Endothelial cell of umbilical vein (primary cell): ENCODE data around the gene EDAR. TPM values are rescaled to one million over a fixed set of nuclear protein-coding genes. Genes with fewer than 3 reads are reported as not detected.

Experiments used
- BruUV-seq: library from RNA; stranded (reverse); fragments of 400-500 nt; replicated peaks from 2 replicates; lab custom pipeline; 2021; lab: Mats Ljungman, UMichigan
- CTCF ChIA-PET: fragments of 300-600, 350-600 bp; sonication (Branson Sonifier 250); formaldehyde crosslinking; loops from one replicate; lab custom pipeline; 2021; ENCODE audit warnings: antibody characterized with exemption, inconsistent platforms; lab: Charles Lee
- POLR2A ChIA-PET: fragments of 300-600, 350-600 bp; sonication (Branson Sonifier 250); formaldehyde crosslinking; loops from one replicate; lab custom pipeline; 2021; ENCODE audit warnings: antibody characterized with exemption, inconsistent platforms; lab: Charles Lee
- DNase-seq: peaks from one replicate; pipeline ENCODE4 v3.0.0-alpha.2; 2011; ENCODE audit warnings: low read depth, low spot score
- FAIRE-seq: peaks from 2 replicates; lab custom pipeline; 2011; peaks lifted over from hg19 to GRCh38; lab: Jason Lieb, UNC
- H2AFZ ChIP-seq: 2 replicates; pipeline ENCODE4 v1.6.0; 2012; ENCODE audit warnings: low read depth, low read length, control low read depth, inconsistent platforms
- H3K27ac ChIP-seq: 2 replicates; pipeline ENCODE4 v1.5.1; 2011; ENCODE audit warnings: low read depth, mild to moderate bottlenecking, control low read depth, low read length, moderate library complexity; ENCODE audit not compliant: insufficient read depth
- H3K27me3 ChIP-seq, 2 experiments: 2 replicates each; pipeline versions ENCODE4 v1.6.0 to v1.6.1; 2011; ENCODE audit warnings: low read length in 2 of 2, mixed read lengths in 1 of 2; ENCODE audit not compliant: control insufficient read depth in 2 of 2, insufficient read depth in 2 of 2
- H3K36me3 ChIP-seq, 2 experiments: 2 replicates in 1 of 2; 3 replicates in 1 of 2; pipeline ENCODE4 v1.5.1; 2011; ENCODE audit warnings: low read length in 2 of 2, mild to moderate bottlenecking in 1 of 2, moderate library complexity in 1 of 2; ENCODE audit not compliant: control insufficient read depth in 2 of 2, insufficient read depth in 2 of 2; ENCODE audit errors: extremely low read depth in 1 of 2
- H3K4me1 ChIP-seq: 3 replicates; pipeline ENCODE4 v1.5.1; 2011; ENCODE audit warnings: mild to moderate bottlenecking, low read length; ENCODE audit not compliant: control insufficient read depth, insufficient read depth; ENCODE audit errors: extremely low read depth
- H3K4me2 ChIP-seq: 2 replicates; pipeline ENCODE4 v1.6.1; 2011; ENCODE audit warnings: low read length, control low read depth, mixed read lengths; ENCODE audit not compliant: insufficient read depth
- H3K4me3 ChIP-seq, 3 experiments: fragments of 200-600 bp in 1 of 3; sonication (generic), shearing (Covaris generic) in 1 of 3; replicated peaks in 1 of 3; 2 replicates each; pipeline ENCODE4 v1.5.1; 2011 to 2016; ENCODE audit warnings: control low read depth in 3 of 3, low read length in 3 of 3, mild to moderate bottlenecking in 2 of 3, inconsistent platforms in 1 of 3, low read depth in 1 of 3, moderate library complexity in 1 of 3; ENCODE audit not compliant: insufficient read depth in 1 of 3
- H3K79me2 ChIP-seq: 2 replicates; pipeline ENCODE4 v1.6.0; 2012; ENCODE audit warnings: low read length, inconsistent platforms; ENCODE audit not compliant: control insufficient read depth, insufficient read depth
- H3K9ac ChIP-seq: replicated peaks from 2 replicates; pipeline ENCODE3; 2011; ENCODE audit warnings: low read length, control low read depth; ENCODE audit not compliant: insufficient read depth; ENCODE audit errors: extremely low read depth
- H3K9me1 ChIP-seq: replicated peaks from 3 replicates; pipeline ENCODE4 v1.6.0; 2011; ENCODE audit warnings: mild to moderate bottlenecking, low read length; ENCODE audit not compliant: control insufficient read depth, insufficient read depth; ENCODE audit errors: extremely low read depth
- H3K9me3 ChIP-seq: replicated peaks from 2 replicates; pipeline ENCODE4 v1.5.1; 2012; ENCODE audit warnings: low read length, inconsistent platforms; ENCODE audit not compliant: control insufficient read depth, insufficient read depth
- H4K20me1 ChIP-seq: replicated peaks from 2 replicates; pipeline ENCODE3; 2011; ENCODE audit warnings: mild to moderate bottlenecking, low read length; ENCODE audit not compliant: control insufficient read depth, insufficient read depth; ENCODE audit errors: extremely low read depth
- CTCF ChIP-seq, 2 donors: IDR thresholded peaks; 1 replicate in 1 of 2; 2 replicates in 1 of 2; pipeline ENCODE4 v1.5.1; 2011; ENCODE audit warnings: low read length in 2 of 2, mild to moderate bottlenecking in 2 of 2, moderate library complexity in 2 of 2, control low read depth in 1 of 2, inconsistent platforms in 1 of 2, low read depth in 1 of 2; ENCODE audit not compliant: insufficient read depth in 1 of 2; ENCODE audit errors: extremely low read depth in 1 of 2
- EZH2 ChIP-seq: IDR thresholded peaks from 2 replicates; pipeline ENCODE4 v1.6.1; 2012; ENCODE audit warnings: borderline replicate concordance, low read depth, mild to moderate bottlenecking, moderate library complexity, low read length, inconsistent platforms; ENCODE audit not compliant: severe bottlenecking
- FOS ChIP-seq: IDR thresholded peaks from 2 replicates; pipeline ENCODE4 v1.6.1; 2011; ENCODE audit warnings: mild to moderate bottlenecking, low read length, moderate library complexity, borderline replicate concordance; ENCODE audit not compliant: insufficient read depth
- GATA2 ChIP-seq: IDR thresholded peaks from 2 replicates; pipeline ENCODE4 v1.7.0; 2011; ENCODE audit warnings: low read depth, mild to moderate bottlenecking, moderate library complexity, mixed read lengths, low read length; ENCODE audit not compliant: insufficient read length, insufficient read depth
- JUN ChIP-seq: IDR thresholded peaks from 2 replicates; pipeline ENCODE4 v1.6.1; 2011; ENCODE audit warnings: borderline replicate concordance, low read depth; ENCODE audit not compliant: insufficient read length, insufficient read depth
- MAX ChIP-seq: IDR thresholded peaks from 2 replicates; pipeline ENCODE4 v1.6.1; 2011; ENCODE audit not compliant: insufficient read depth, insufficient read length
- MYC ChIP-seq: IDR thresholded peaks from one replicate; pipeline ENCODE4 v1.6.1; 2011; ENCODE audit warnings: mild to moderate bottlenecking, low read depth, low read length
- POLR2A ChIP-seq: IDR thresholded peaks from 2 replicates; pipeline ENCODE4 v1.6.1; 2012; ENCODE audit warnings: low read depth, mild to moderate bottlenecking, control low read depth, low read length
- POLR2AphosphoS5 ChIP-seq: IDR thresholded peaks from 2 replicates; pipeline ENCODE4 v1.6.1; 2012; ENCODE audit warnings: low read depth, mild to moderate bottlenecking, control low read depth, low read length, moderate library complexity; ENCODE audit not compliant: insufficient read depth
- dilution Hi-C: fragments of 300-500 bp; cut with MboI; formaldehyde crosslinking; loops from one replicate; pipeline ENCODE4 v1.15.0; 2019; ENCODE audit warnings: low sequenced_read_pairs; ENCODE audit not compliant: extremely low pct_ligation_motif_present
- intact Hi-C: fragments of 100-400 bp; cut with micrococcal nuclease; formaldehyde crosslinking; loops from one replicate; pipeline ENCODE4 v1.10.0; 2022
- polyA plus RNA-seq, 4 experiments: library from polyadenylated mRNA; depleted of rRNA in 3 of 4; stranded (reverse) in 3 of 4; unstranded in 1 of 4; fragments of >200 nt; gene quantifications; 2 replicates each; pipeline versions ENCODE4 v1.2.1 to v1.2.3, GENCODE V29; 2011 to 2012; ENCODE audit warnings: missing spikeins in 1 of 4
- total RNA-seq: library from RNA; stranded (reverse); gene quantifications from 2 replicates; pipeline ENCODE4 v1.2.3, GENCODE V29; 2021

EDAR gene
- total and polyA plus RNA-seq, 2 donors (not counting 3 experiments of a cell fraction or from before 2014, with no cell fraction given): not detected

GRCh38 chr2:109028277-109028676, 39.3 kb upstream of the EDAR start:
- no peaks in the 10 kb centered on the region for H3K9me3 ChIP-seq
- intact Hi-C loops (no loop called here), dilution Hi-C loops (no loop called here)
- FAIRE-seq: no peak
- no peaks in the 10 kb centered on the region for H3K79me2 ChIP-seq
- no peaks in the 10 kb centered on the region for H3K9me1 ChIP-seq
- H2AFZ ChIP-seq: no peak overlapping the region
- H3K4me3 ChIP-seq: no peak overlapping the region
- no peak for TF ChIP-seq MYC
- no peak for TF ChIP-seq POLR2AphosphoS5
- no peak for TF ChIP-seq CTCF (IDR thresholded peaks at IDR 0.05; ENCODE audit: extremely low read depth in 1 of 2, insufficient read depth in 1 of 2, low read depth in 1 of 2, low read length in 2 of 2)
- no peak for TF ChIP-seq FOS
- no peak for TF ChIP-seq EZH2
- no peak for TF ChIP-seq MAX
- TF ChIP-seq GATA2: no peak
- TF ChIP-seq POLR2A: no peak
- TF ChIP-seq JUN: no peak
- CTCF ChIA-PET: interaction anchor here (1.2 to 1.6 kb wide), 2 partner anchors 17 to 20 kb away, joined by 3 read pairs; no protein-coding TSS in a partner anchor
- H3K27ac ChIP-seq: no peak overlapping the region
- DNase-seq: no peak
- peaks cover 0 to 2% of the 10 kb centered on the region in 2 experiments for H3K27me3 ChIP-seq
- no peaks in the 10 kb centered on the region for H3K36me3 ChIP-seq
- H4K20me1 ChIP-seq: no peaks in the 10 kb centered on the region
- no peak overlapping the region for H3K9ac ChIP-seq
- POLR2A ChIA-PET: no interaction called here
- H3K4me2 ChIP-seq: no peak overlapping the region
- H3K4me1 ChIP-seq: peaks cover 9% of the 10 kb centered on the region
- no TSS peak for BruUV-seq
